K562 (cell line): Measurements from ENCODE around the gene MADD. TPM values are rescaled to one million over a fixed set of nuclear protein-coding genes. Genes with fewer than 3 reads are reported as not detected.
A peak's percentile ranks its signal among the peaks of the same experiment; 100 is the strongest.

ENCODE experiments used
- ATF4 ChIP-seq: fragments of 450-650 bp; formaldehyde crosslinking; IDR thresholded peaks from 2 replicates; pipeline ENCODE4 v1.4.0; 2022; ENCODE audit warnings: mild to moderate bottlenecking, moderate library complexity
- DNMT1 ChIP-seq: fragments of 450-650 bp; IDR thresholded peaks from 2 replicates; pipeline ENCODE4 v1.6.1; 2016; ENCODE audit warnings: antibody characterized with exemption, mild to moderate bottlenecking
- GATAD2B ChIP-seq: fragments of 450-650 bp; IDR thresholded peaks from 2 replicates; pipeline ENCODE4 v1.6.1; 2017; ENCODE audit warnings: mild to moderate bottlenecking, borderline replicate concordance
- GTF3C2 ChIP-seq: IDR thresholded peaks from 3 replicates; pipeline ENCODE4 v1.6.1; 2011; ENCODE audit warnings: borderline replicate concordance, mild to moderate bottlenecking, moderate library complexity; ENCODE audit not compliant: insufficient read length; ENCODE audit errors: extremely low read depth
- HNRNPL ChIP-seq: fragments of 200-400 bp; formaldehyde crosslinking; IDR thresholded peaks from 2 replicates; pipeline ENCODE4 v1.6.1; 2017; ENCODE audit warnings: low read depth, mild to moderate bottlenecking, low read length
- MAFF ChIP-seq: IDR thresholded peaks from 2 replicates; pipeline ENCODE4 v1.6.1; 2012; ENCODE audit warnings: low read length, improper control_type of control experiment
- NFE2 ChIP-seq: IDR thresholded peaks from 2 replicates; pipeline ENCODE4 v1.6.1; 2014; ENCODE audit warnings: antibody characterized with exemption, low read depth
- NFRKB ChIP-seq: fragments of 450-650 bp; IDR thresholded peaks from 2 replicates; pipeline ENCODE4 v1.6.1; 2016; ENCODE audit warnings: low read depth
- POLR3G ChIP-seq: IDR thresholded peaks from 2 replicates; pipeline ENCODE4 v1.6.1; 2011; ENCODE audit not compliant: insufficient read length, insufficient replicate concordance; ENCODE audit errors: extremely low read depth
- RBM39 ChIP-seq: fragments of 200-400 bp; formaldehyde crosslinking; optimal IDR thresholded peaks from 2 replicates; pipeline ENCODE3; 2018; ENCODE audit warnings: low read depth, low read length
- SPI1 ChIP-seq: IDR thresholded peaks from 2 replicates; pipeline ENCODE4 v1.6.1; 2011; ENCODE audit warnings: low read depth, low read length, control low read depth, borderline replicate concordance
- TAF7 ChIP-seq: fragments of 450-650 bp; IDR thresholded peaks from 2 replicates; pipeline ENCODE4 v1.6.1; 2016; ENCODE audit warnings: missing genetic modification characterization, missing compliant biosample characterization
- TBL1XR1 ChIP-seq, 2 experiments: IDR thresholded peaks; 2 replicates each; pipeline ENCODE4 v1.6.1; 2012; ENCODE audit warnings: improper control_type of control experiment in 2 of 2, low read length in 2 of 2, mild to moderate bottlenecking in 1 of 2
- YY1 ChIP-seq, 3 experiments: IDR thresholded peaks; 2 replicates each; pipeline ENCODE4 v1.6.1; 2011; ENCODE audit warnings: low read length in 2 of 3, mild to moderate bottlenecking in 2 of 3, moderate library complexity in 2 of 3, borderline replicate concordance in 1 of 3, control low read depth in 1 of 3, low read depth in 1 of 3; ENCODE audit not compliant: insufficient read depth in 3 of 3, insufficient replicate concordance in 2 of 3, control insufficient read depth in 1 of 3, insufficient read length in 1 of 3; ENCODE audit errors: extremely low read depth in 1 of 3
- ZBTB8A ChIP-seq: fragments of 450-650 bp; IDR thresholded peaks from 2 replicates; pipeline ENCODE4 v1.6.1; 2018; ENCODE audit warnings: mild to moderate bottlenecking, moderate library complexity; ENCODE audit not compliant: partially characterized antibody
- ZC3H11A ChIP-seq: IDR thresholded peaks from 2 replicates; pipeline ENCODE4 v1.6.1; 2012; ENCODE audit warnings: low read depth, low read length, improper control_type of control experiment
- ZNF232 ChIP-seq: sonication (generic); formaldehyde crosslinking; IDR thresholded peaks from 2 replicates; pipeline ENCODE4 v1.8.0; 2022; ENCODE audit warnings: mild to moderate bottlenecking, missing genetic modification reagents
- ZNF384 ChIP-seq: IDR thresholded peaks from 2 replicates; pipeline ENCODE4 v1.6.1; 2012; ENCODE audit warnings: low read depth, low read length, improper control_type of control experiment
- ZNF507 ChIP-seq: conservative IDR thresholded peaks from 2 replicates; pipeline ENCODE4 v1.6.1; 2017; ENCODE audit warnings: missing genetic modification characterization, missing compliant biosample characterization
- polyA plus RNA-seq, 8 experiments: library from polyadenylated mRNA; depleted of rRNA in 4 of 8; stranded (reverse) in 5 of 8; unstranded in 3 of 8; fragments of >200 nt; fragmentation: Nextera tagmentation in 2 of 8; fragmentation: Illumina TruSeq in 1 of 8; extraction: Ambion mirVana in 2 of 8; extraction: Trizol in 1 of 8; gene quantifications; 2 replicates each; pipeline versions ENCODE4 v1.2.1 to v1.2.3, GENCODE V29; 2011 to 2014; ENCODE audit warnings: inconsistent platforms in 1 of 8, missing spikeins in 1 of 8
- total RNA-seq, 7 experiments: library from RNA; depleted of rRNA in 6 of 7; stranded (reverse); fragments of >200 nt in 6 of 7; fragmentation: Illumina TruSeq in 2 of 7; extraction: Trizol in 2 of 7; gene quantifications; 2 replicates each; pipeline versions ENCODE4 v1.2.1 to v1.2.3, GENCODE V29; 2011 to 2021; ENCODE audit warnings: low replicate concordance in 1 of 7
- TF ChIP-seq, protein P1 (sequence below), 2 experiments: fragments of 450-650 bp in 1 of 2; IDR thresholded peaks; 2 replicates each; pipeline ENCODE4 v1.6.1; 2011 to 2017; ENCODE audit warnings: low read depth in 2 of 2, antibody characterized with exemption in 1 of 2, borderline replicate concordance in 1 of 2, low read length in 1 of 2, mild to moderate bottlenecking in 1 of 2, mixed read lengths in 1 of 2; ENCODE audit not compliant: control insufficient read depth in 1 of 2

Gene MADD
- total and polyA plus RNA-seq, 9 of the 15 experiments (the other 6 are each of a cell fraction or from before 2014, with no cell fraction given): 0.68 to 57.6 (median 33.6) TPM

GRCh38 chr11:47269002-47269828 lies 718 bp upstream of the MADD start (continued):
- TF ChIP-seq SPI1: peak; percentile 100
- 0 out of 2 replicates have a peak, but pooled peaks have one; percentile 24 for TF ChIP-seq GATAD2B
- no peak for TF ChIP-seq ZNF384
- TF ChIP-seq TBL1XR1 (IDR thresholded peaks at IDR 0.05; ENCODE audit: low read length in 2 of 2): 0 out of 4 replicates have a peak, but pooled peaks of 1 of the 2 experiments have one; percentile 8
- TF ChIP-seq HNRNPL: no peak
- TF ChIP-seq ZNF232: 0 out of 2 replicates have a peak, but pooled peaks have one; percentile 46
- peak; percentile 29; the same call in 1 of the 2 replicates for TF ChIP-seq MAFF
- 0 out of 2 replicates have a peak, but pooled peaks have one; percentile 46 for TF ChIP-seq TAF7
- no peak for TF ChIP-seq ZNF507 (tag)
- TF ChIP-seq YY1 (IDR thresholded peaks at IDR 0.05; ENCODE audit: borderline replicate concordance in 1 of 3, control insufficient read depth in 1 of 3, extremely low read depth in 1 of 3, insufficient read depth in 3 of 3, insufficient read length in 1 of 3, insufficient replicate concordance in 2 of 3, low read depth in 1 of 3, low read length in 2 of 3): peak in 2 of 3 experiments; percentile 2 to 33
- TF ChIP-seq POLR3G: no peak
- no peak for TF ChIP-seq ZC3H11A
- peak; percentile 52; the same call in 1 of the 2 replicates for TF ChIP-seq NFRKB
- TF ChIP-seq NFE2: peak; percentile 78
- TF ChIP-seq, protein P1, sequence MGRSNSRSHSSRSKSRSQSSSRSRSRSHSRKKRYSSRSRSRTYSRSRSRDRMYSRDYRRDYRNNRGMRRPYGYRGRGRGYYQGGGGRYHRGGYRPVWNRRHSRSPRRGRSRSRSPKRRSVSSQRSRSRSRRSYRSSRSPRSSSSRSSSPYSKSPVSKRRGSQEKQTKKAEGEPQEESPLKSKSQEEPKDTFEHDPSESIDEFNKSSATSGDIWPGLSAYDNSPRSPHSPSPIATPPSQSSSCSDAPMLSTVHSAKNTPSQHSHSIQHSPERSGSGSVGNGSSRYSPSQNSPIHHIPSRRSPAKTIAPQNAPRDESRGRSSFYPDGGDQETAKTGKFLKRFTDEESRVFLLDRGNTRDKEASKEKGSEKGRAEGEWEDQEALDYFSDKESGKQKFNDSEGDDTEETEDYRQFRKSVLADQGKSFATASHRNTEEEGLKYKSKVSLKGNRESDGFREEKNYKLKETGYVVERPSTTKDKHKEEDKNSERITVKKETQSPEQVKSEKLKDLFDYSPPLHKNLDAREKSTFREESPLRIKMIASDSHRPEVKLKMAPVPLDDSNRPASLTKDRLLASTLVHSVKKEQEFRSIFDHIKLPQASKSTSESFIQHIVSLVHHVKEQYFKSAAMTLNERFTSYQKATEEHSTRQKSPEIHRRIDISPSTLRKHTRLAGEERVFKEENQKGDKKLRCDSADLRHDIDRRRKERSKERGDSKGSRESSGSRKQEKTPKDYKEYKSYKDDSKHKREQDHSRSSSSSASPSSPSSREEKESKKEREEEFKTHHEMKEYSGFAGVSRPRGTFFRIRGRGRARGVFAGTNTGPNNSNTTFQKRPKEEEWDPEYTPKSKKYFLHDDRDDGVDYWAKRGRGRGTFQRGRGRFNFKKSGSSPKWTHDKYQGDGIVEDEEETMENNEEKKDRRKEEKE (IDR thresholded peaks at IDR 0.05; ENCODE audit: borderline replicate concordance in 1 of 2, control insufficient read depth in 1 of 2, low read depth in 2 of 2, low read length in 1 of 2): peak in 1 of 2 experiments; percentile 92; a peak in 2 of 4 replicates
- no peak for TF ChIP-seq RBM39
- TF ChIP-seq ZBTB8A: no peak
- TF ChIP-seq GTF3C2: no peak
- no peak for TF ChIP-seq ATF4 (CRISPR knock-in tag)
- no peak for TF ChIP-seq DNMT1
